ENCODE measurements around the gene MOV10L1. TPM values are rescaled to one million over a fixed set of nuclear protein-coding genes. Genes with fewer than 3 reads are reported as not detected.

Gene MOV10L1
- total RNA-seq, 1 donor from 2014 or later, result 3.5 TPM

GRCh38 chr22:50180727-50181521, 91.1 kb downstream of the MOV10L1 start:
- DNase-seq (ENCODE audit: low spot score in 2 of 2, unreplicated experiment in 2 of 2), result no peak
- Mint-ChIP-seq H3K9me3 (no peaks in the 10 kb centered on the region), H3K4me1 (peaks cover 8% of the 10 kb centered on the region), H3K4me3 (no peak overlapping the region), H3K36me3 (peaks cover 4% of the 10 kb centered on the region), H3K27ac (no peak overlapping the region), H3K27me3 (ENCODE audit: low read depth) (no peaks in the 10 kb centered on the region)
- TF ChIP-seq CTCF (IDR thresholded peaks at IDR 0.05; ENCODE audit: unreplicated experiment), result no peak

GRCh38 chr22:50182176-50183081, 92.6 kb downstream of the MOV10L1 start:
- Mint-ChIP-seq H3K36me3 (peaks cover 2% of the 10 kb centered on the region), H3K27me3 (ENCODE audit: low read depth) (no peaks in the 10 kb centered on the region), H3K27ac (no peak overlapping the region), H3K9me3 (no peaks in the 10 kb centered on the region), H3K4me3 (no peak overlapping the region), H3K4me1 (peaks cover 11% of the 10 kb centered on the region)
- no peak for DNase-seq (ENCODE audit: low spot score in 2 of 2, unreplicated experiment in 2 of 2)
- no peak for TF ChIP-seq CTCF (IDR thresholded peaks at IDR 0.05; ENCODE audit: unreplicated experiment)

GRCh38 chr22:50183141-50183971, 93.5 kb downstream of the MOV10L1 start:
- Mint-ChIP-seq H3K4me3 (no peak overlapping the region), H3K36me3 (no peaks in the 10 kb centered on the region), H3K27ac (peak overlapping the region; percentile 59), H3K27me3 (ENCODE audit: low read depth) (no peaks in the 10 kb centered on the region), H3K4me1 (peaks cover 11% of the 10 kb centered on the region), H3K9me3 (no peaks in the 10 kb centered on the region)
- no peak for TF ChIP-seq CTCF (IDR thresholded peaks at IDR 0.05; ENCODE audit: unreplicated experiment)
- no peak for DNase-seq (ENCODE audit: low spot score in 2 of 2, unreplicated experiment in 2 of 2)

- no peaks in the 10 kb centered on the region for H3K9me3 Mint-ChIP-seq
- peaks cover 12% of the 10 kb centered on the region for H3K4me1 Mint-ChIP-seq
- no peak for TF ChIP-seq CTCF (IDR thresholded peaks at IDR 0.05; ENCODE audit: unreplicated experiment)
- H3K36me3 Mint-ChIP-seq, result no peaks in the 10 kb centered on the region
- peak overlapping the region; percentile 59 for H3K27ac Mint-ChIP-seq
- peak overlapping the region; percentile 59 for H3K4me3 Mint-ChIP-seq
- DNase-seq (ENCODE audit: low spot score in 2 of 2, unreplicated experiment in 2 of 2), result no peak
- H3K27me3 Mint-ChIP-seq (ENCODE audit: low read depth), result no peaks in the 10 kb centered on the region
Measured at GRCh38 chr22:50184004-50184901, 94.4 kb downstream of the MOV10L1 start.

Data from mesothelial cell of epicardium (in vitro differentiated cells).